IPS-18c (cell line): ENCODE data around the gene FDX1.
"Not testable (repeated sequence)": the region's sequence is repeated elsewhere in the genome, so short reads cannot be mapped to it uniquely, and the experiment has no call there.

Experiments
- H3K4me3 ChIP-seq: 2 replicates; pipeline ENCODE4 v1.7.0; 2013; ENCODE audit warnings: low read depth, mild to moderate bottlenecking, low read length, moderate library complexity; ENCODE audit not compliant: insufficient read depth
- H3K9me3 ChIP-seq: one replicate; pipeline ENCODE4 v1.6.1; 2013; ENCODE audit warnings: mild to moderate bottlenecking, low read length, moderate library complexity; ENCODE audit not compliant: control insufficient read depth, insufficient read depth

FDX1 gene, protein sequence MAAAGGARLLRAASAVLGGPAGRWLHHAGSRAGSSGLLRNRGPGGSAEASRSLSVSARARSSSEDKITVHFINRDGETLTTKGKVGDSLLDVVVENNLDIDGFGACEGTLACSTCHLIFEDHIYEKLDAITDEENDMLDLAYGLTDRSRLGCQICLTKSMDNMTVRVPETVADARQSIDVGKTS

DNA sequence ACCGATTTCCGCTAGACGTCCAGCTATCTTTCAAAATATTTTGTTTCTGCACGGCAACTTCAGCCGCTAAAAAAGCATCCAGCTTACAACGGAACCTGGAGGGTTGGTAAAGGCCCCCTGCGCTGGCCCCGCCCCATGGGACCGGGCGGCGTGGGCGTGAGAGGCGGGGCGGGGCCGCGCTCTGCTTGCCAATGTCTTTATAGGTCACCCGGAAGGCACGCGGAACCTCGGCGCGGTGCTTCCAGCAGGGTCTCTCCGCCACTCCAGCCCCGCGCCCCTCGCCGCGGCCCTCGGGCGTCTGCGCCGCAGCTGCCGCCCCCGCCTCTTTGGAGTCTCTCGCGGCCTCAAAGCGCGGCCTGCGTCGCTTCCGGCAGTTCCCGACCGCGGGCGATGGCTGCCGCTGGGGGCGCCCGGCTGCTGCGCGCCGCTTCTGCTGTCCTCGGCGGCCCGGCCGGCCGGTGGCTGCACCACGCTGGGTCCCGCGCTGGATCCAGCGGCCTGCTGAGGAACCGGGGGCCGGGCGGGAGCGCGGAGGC, at the start of gene FDX1:
Gene FDX1, plus strand, starts transcription at position 218 of the 536 bp plus-strand sequence. Its CDS starts 173 bp downstream, at position 391.
- Histone ChIP-seq H3K4me3 (peak within 1 kb of the TSS; percentile 90), H3K9me3 (no peaks in the 10 kb centered on the region)

DNA sequence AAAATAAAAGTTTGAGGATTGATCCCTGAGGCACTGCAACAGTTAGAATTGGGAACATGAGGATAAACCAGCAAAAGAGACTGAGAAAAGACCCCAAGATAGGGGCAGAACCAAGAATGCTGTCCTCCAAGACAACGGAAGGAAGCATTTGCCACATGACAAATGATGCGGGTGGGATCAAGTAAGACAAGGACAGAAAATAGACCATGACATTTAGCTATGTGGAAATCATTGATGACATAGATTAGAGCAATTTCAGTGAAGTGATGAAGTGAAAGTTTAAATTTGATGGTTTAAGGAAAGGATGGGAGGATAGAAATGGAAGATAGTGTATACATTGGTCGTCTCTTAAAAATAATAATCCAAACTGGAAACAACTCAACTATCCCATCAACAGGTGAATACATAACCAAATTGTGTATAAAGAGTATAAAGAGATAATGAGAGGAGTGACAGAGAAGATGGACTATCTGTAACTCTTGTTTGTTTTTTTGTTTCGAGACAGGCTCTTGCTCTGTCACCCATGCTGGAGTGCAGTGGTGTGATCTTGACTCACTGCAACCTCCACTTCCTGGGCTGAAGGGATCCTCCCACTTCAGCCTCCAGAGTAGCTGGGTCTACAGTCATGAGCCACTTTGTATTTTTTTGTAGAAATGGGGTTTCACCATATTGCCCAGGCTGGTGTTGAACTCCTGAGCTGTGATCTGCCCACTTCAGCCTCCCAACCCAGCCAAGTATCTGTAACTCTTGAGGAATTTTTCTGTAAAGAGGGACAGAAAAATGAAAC, 48.7 kb upstream of the FDX1 start:
- Histone ChIP-seq H3K4me3 (no peak overlapping the region), H3K9me3 (no peaks in the 10 kb centered on the region)

DNA sequence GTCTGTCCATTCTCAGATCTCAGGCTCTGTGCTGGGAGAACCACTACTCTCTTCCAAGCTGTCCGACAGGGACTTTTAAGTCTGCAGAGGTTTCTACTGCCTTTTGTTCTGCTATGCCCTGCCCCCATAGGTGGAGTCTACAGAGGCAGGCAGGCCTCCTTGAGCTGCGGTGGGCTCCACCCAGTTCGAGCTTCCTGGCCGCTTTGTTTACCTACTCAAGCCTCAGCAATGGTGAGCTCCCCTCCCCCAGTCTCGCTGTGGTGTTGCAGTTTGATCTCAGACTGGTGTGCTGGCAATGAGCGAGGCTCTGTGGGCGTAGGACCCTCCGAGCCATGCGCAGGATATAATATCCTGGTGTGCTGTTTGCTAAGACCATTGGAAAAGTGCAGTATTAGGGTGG, 41.5 kb upstream of the FDX1 start:
- not testable (repeated sequence) for H3K9me3 ChIP-seq, H3K4me3 ChIP-seq

DNA sequence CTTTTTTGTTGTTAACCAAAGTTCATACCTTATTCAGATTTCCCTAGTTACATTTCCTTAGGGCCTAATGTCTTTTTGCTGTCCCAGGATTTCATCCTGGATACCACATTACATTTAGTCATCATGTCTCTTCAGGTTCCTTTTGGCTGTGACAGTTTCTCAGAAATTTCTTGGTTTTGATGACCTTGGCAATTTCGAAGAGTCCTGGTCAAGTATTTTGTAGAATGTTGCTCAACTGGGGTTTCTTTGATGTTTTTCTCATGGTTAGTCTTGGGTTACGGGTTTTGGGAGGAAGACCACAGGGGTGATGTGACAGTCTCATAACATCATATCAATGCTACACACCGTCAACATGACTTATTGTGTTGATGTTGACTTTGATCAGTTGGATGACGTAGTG, 39.8 kb upstream of the FDX1 start:
- no peak overlapping the region for H3K4me3 ChIP-seq
- peaks cover 3% of the 10 kb centered on the region for H3K9me3 ChIP-seq

DNA sequence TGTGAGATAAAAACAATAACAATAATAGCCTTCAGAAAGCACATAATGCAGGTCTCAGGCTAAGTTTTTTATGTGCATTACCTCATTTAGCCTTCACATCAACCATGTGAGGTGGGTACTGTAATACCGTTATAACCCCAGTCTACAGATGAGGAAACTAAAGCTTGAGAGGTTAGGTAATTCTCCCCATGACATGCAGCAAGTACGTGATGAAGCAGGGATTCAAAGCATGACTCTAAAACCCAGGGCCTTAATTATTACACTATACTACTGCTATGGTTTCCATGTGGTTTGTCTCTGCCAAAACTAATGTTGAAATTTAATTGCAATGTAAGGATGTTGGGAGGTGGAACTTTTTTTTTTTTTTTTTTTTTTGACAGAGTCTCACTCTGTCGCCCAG, 37.7 kb upstream of the FDX1 start:
- no peak overlapping the region for H3K4me3 ChIP-seq

DNA sequence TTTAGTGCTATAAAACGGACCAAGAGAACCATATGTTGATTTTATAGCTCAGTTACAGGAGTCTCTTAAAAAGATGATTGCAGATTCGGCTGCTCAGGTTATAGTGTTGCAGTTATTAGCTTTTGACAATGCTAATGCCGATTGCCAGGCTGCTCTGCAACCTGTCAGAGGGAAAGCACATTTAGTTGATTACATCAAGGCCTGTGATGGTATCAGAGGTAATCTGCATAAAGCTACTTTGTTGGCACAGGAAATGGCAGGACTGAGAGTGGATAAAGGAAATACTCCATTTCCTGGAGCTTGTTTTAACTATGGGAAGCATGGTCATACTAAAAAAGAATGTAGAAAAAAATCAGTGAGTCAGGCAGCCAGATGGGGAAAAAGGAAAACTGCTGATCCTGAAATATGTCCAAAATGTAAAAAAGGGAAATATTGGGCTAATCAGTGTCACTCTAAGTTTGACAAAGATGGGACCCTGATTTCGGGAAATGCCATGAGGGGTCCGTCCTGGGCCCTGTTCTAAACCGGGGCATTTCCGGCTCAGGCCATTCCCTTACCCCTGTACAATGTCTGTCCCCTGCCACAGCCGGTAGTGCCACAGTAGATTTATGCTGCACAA, 32.0 kb upstream of the FDX1 start:
- H3K9me3 ChIP-seq, H3K4me3 ChIP-seq: not testable (repeated sequence)

More for the DNA sequence above, 37.7 kb upstream of the FDX1 start:
- H3K9me3 ChIP-seq: peaks cover 5% of the 10 kb centered on the region

DNA sequence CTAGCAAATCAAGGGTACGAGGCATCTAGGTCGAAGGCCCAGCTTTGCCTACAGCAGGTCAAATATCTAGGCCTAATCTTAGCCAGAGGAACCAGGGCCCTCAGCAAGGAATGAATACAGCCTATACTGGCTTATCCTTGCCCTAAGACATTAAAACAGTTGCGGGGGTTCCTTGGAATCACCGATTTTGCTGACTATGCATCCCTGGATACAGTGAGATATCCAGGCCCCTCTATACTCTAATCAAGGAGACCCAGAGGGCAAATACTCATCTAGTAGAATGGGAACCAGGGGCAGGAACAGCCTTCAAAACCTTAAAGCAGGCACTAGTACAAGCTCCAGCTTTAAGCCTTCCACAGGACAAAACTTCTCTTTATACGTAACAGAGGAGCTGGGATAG, 26.2 kb upstream of the FDX1 start:
- not testable (repeated sequence) for H3K4me3 ChIP-seq, H3K9me3 ChIP-seq

DNA sequence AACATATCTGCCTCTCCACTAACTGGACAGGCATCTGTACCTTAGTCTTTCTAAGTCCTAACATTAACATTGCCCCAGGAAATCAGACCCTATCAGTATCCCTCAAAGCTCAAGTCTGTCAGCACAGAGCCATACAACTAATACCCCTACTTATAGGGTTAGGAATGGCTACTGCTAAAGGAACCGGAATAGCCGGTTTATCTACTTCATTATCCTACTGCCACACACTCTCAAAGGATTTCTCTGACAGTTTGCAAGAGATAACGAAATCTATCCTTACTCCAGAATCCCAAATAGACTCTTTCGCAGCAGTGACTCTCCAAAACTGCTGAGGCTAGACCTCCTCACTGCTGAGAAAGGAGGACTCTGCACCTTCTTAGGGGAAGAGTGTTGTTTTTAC, 24.1 kb upstream of the FDX1 start:
- not testable (repeated sequence) for H3K9me3 ChIP-seq

DNA sequence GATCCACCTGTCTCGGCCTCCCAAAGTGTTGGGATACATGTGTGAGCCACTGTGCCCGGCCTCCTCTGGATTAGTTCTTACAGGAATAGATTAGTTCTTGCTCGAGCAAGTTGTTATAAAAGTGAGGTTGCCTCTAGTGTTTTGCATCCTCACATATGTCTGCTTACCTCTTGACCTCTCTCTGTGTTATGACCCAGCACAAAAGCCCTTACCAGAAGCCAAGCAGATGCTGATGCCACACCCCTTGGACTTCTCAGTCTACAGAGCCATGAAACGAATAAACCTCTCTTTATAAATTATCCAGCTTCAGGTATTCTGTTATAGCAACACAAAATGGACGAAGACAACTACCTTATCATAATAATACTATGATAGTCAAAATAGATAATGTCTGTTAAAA, 22.4 kb upstream of the FDX1 start:
- Histone ChIP-seq H3K4me3 (no peak overlapping the region), H3K9me3 (peaks cover 3% of the 10 kb centered on the region)

More for the DNA sequence above, 24.1 kb upstream of the FDX1 start:
- not testable (repeated sequence) for H3K4me3 ChIP-seq

DNA sequence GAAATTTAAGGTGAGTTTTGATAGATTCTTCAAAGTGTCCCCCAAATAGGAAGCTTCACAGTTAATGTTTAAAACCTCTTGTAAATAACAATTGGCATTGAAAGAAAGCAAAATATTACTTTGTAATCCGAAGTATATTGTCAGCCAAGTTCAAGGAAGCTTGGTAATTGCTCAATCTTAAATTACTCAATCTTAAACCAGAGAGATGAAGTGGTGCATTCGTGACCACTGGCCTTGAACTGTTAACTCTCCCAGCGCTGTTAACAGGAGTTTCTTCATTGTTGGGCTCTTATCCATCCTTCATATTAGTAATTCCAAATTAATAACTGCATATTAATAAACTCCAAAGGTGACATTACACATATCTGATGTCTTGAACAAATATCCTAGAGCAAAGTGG, 20.6 kb upstream of the FDX1 start:
- Histone ChIP-seq H3K9me3 (peaks cover 3% of the 10 kb centered on the region), H3K4me3 (no peak overlapping the region)

DNA sequence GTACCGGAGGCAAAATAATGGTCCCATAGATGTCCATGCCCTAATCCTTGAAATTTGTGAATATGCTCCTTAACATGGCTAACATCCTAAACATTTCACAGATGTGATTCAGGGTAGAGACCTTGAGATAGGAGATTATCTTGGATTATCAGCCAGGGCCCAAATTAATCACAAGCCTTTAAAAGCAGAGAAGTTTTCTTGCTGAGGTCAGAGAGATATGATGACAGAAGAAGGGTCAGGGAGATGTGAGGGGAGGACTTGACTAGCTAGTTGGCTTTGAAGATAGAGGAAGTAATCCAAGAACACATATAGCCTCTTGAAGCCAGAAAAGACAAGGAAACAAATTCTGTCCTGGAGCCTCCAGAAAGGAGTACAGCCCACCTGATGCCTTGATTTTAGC, 19.1 kb upstream of the FDX1 start:
- peaks cover 3% of the 10 kb centered on the region for H3K9me3 ChIP-seq
- H3K4me3 ChIP-seq: no peak overlapping the region

DNA sequence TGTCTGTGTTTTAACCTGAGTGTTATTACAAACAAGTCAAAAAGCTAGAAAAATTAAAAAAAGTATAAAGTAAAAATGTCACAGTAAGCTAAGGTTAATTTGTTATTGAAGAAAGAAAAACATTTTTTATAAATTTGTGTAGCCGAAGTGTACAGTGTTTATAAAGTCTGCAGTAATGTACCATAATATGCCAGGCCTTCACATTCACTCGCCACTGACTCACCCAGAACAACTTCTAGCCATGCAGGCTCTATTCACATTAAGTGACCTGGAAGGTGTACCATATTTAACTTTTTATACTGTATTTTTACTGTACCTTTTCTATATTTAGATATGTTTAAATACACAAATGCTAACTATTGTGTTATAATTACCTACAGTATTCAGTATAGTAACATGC, 14.7 kb upstream of the FDX1 start:
- H3K9me3 ChIP-seq: no peaks in the 10 kb centered on the region
- H3K4me3 ChIP-seq: no peak overlapping the region

DNA sequence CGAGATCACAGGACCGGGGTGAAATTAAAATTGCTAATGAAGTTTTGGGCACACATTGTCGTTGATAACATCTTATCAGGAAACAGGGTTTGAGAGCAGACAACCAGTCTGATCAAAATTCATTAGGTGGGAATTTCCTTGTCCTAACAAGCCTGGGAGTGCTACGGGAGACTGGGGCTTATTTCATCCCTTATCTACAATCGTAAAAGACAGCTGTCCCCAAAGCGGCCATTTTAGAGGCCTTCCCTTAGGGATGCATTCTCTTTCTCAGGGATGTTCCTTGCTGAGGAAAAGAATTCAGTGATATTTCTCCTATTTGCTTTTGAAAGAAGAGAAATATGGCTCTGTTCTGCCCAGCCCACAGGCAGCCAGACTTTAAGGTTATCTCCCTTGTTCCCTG, 8.1 kb upstream of the FDX1 start:
- not testable (repeated sequence) for H3K4me3 ChIP-seq, H3K9me3 ChIP-seq

DNA sequence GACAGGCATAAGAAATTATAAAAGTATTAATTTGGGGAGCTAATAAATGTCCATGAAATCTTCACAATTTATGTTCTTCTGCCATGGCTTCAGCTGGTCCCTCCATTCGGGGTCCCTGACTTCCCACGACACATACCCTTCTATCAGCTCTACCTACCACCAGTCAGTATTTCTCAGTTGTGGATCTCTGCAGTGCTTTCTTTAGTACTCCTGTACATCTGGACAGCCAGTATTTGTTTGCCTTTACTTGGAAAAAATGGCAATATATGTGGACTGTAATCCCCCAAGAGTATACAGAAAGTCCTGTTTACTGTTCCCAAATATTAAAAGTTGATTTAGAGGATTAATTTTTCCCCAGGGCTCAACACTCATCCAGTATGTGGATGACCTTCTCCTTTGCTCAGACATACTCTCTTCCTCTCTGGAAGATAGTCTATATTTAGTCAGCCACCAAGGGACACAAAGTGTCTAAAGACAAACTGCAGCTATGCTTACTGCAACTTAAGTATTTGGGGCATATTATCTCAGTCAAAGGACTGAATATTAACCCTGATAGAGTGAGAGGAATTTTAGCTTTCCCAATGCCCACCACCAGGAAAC, 7.3 kb upstream of the FDX1 start:
- H3K9me3 ChIP-seq: peaks cover 2% of the 10 kb centered on the region
- no peak overlapping the region for H3K4me3 ChIP-seq

DNA sequence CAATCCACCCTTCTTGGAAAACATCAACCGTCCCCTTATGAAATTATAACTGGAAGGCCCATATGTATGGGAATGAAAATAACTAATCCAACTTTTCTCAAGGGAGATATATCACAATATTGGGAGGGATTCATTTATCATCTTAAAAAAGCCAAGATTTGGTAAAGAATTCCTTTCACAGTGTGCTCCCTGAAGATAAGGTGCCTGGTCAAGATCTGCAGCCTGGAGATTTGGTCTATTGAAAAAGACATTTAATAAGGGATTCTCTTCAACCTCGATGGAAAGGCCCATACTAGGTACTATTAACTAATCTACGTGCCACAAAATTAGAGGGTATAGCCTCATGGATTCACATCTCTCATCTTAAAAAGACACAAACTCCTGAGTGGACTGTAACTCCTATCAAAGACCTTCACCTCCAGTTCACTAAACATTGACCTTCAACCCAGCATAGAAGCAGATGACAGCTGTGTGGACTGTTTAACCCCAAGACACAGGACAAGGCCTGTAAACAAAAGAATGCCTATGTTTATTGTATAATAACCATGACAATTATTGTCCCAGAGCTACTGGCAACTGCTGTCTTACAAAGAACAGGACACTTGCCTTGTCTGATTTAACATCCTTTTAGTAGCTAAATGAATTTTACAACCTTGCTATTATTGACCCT, 4.8 kb upstream of the FDX1 start:
- Histone ChIP-seq H3K9me3 (peaks cover 2% of the 10 kb centered on the region), H3K4me3 (no peak overlapping the region)

DNA sequence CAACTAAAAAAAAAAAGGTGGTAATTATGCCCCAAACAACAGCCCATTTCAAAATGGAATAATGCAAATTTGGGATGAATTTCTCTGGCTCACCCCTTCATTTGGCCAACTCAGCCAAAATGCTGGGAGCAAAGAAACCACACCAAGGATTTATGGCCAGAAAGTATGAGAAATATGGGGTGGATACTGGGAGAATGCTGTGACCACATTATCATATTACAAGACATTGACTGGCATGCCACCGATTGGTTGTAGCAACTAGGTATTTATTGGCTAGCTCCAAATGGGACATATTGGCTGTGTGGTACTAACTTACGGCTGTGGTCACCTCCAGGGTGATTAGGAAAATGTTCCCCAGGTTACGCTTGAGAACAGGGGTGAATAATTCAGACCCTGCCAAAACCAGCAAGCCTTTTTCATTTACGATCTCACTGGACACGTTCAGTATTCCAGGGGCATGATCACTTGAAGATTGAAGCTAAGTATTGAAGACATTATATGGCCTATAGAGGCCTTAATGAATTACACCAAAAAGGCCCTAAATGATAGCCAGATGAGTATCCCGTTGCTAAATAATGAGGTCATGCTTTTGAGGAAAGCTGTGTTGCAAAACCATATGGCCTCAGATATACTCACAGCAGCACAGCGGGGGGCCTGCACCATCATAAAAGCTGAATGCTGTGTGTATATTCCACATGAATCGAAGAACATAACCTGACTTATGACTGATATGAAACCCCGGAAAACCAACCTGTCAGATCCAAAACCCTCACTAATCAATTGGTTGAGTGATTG, 3.8 kb upstream of the FDX1 start:
- H3K9me3 ChIP-seq: peaks cover 2% of the 10 kb centered on the region
- no peak overlapping the region for H3K4me3 ChIP-seq

DNA sequence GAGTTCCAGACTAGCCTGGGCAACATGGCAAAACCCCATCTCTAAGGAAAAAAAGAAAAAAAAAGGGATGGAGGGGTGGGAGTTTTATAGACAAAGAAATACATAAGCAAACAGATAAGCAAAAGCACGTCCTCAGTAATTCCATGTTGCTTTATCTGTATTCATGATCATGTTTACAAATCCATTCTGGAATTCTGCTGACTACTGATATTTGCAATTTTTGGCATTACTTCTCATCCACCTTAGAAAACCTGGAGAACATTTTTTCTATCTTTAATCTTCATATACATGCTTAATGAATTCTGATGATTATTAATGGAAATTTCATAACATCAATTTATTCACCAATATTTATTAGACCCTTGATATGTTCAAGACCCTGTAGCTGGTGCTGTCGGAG, 1.7 kb upstream of the FDX1 start:
- H3K4me3 ChIP-seq: no peak overlapping the region
- H3K9me3 ChIP-seq: peaks cover 2% of the 10 kb centered on the region
